HG03066 (cell line): Measurements from ENCODE around the gene SLC15A1.
A peak's percentile ranks its signal among the peaks of the same experiment; 100 is the strongest.
"Not testable (repeated sequence)": the region's sequence is repeated elsewhere in the genome, so short reads cannot be mapped to it uniquely, and the experiment has no call there.

Experiments used
- ATAC-seq: cut with Tn5 transposase; IDR thresholded peaks from one replicate; pipeline ENCODE4 v1.9.1; 2021; ENCODE audit warnings: low read depth; ENCODE audit not compliant: unreplicated experiment

The SLC15A1 gene

DNA sequence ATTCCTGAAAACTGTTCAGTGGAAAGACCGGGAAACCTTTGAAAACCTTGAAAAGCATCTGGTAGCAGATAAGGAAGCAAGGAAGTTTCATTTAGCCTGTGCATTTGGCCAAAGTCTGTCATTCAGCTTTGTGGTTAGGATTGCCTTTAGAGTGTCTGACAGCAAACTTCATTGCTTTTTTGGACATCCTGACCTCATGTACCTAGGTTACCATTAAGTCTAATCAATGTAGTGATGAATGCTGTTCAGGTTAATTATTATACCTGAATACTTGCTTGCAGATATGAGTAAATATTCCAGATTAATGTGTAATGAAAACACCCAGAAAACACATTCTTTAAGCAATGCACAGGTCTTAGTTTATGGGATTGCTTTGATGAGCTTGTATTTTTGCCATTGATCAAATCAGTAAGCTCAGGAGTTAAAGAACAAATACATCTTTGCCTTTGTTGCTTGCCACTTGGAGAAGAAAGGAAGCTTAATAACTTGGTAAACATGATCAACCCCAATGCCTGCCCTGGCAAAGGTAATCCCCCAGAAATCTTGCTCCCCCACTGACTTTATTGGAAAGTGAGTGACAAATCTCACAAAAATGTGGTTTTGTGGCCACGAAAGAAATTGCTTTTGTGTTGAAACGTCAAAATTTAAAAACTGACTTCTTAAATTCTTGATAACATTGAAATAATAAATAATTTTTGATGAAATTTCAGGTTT lies 87.4 kb downstream of the SLC15A1 start:
- no peak for ATAC-seq

GRCh38 chr13:98664510-98664909 lies 88.0 kb downstream of the SLC15A1 start:
- no peak for ATAC-seq

DNA sequence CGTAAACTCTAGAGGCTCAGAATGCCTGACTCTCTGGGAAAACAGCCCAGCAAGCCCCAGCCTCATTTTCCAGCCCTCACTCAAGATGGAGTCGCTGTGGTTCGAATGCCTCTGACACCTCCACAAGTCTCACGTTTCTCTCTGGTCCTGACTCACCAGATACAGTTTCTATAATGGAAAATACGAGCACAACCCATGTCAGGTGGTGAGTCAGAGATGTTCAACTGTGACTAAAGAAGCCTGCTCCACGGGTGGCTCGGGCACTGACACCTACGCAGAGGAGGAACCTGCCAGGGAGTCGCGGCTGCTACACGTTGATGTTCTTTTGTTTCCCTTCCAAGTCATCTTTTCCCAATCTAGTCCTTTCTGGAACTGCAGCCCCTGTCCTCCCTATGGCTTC lies 88.4 kb downstream of the SLC15A1 start:
- no peak for ATAC-seq

GRCh38 chr13:98658131-98658530 lies 94.3 kb downstream of the SLC15A1 start:
- ATAC-seq = no peak

DNA sequence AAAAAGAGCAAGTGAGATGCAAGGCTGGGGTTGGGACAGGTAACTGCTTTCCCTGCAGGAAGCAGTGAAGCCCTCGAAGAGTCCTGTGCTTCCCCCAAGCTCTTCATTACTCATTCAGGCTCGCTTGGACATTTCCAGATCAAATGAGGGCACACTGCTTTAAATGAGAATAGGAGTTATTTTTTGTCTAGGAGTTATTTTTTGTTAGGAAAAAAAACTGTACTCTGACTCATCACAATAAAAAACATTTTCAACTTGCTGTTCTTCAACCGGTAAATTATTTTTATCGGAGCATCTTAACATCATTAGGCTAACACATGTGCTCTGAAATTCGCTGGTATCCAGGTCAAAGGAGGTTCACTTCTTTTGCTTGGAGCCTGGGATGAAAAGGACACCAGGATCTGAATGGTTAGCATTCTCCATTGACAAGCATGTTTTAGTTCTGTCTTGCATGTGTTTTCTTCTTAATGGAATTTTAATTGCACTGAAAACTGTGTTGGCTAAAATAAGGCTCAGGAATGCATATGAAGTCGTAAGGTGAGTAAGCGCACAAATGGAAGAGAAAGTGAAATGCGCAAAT lies 94.9 kb downstream of the SLC15A1 start:
- ATAC-seq = no peak

GRCh38 chr13:98656223-98656622 lies 96.2 kb downstream of the SLC15A1 start:
- ATAC-seq = no peak

DNA sequence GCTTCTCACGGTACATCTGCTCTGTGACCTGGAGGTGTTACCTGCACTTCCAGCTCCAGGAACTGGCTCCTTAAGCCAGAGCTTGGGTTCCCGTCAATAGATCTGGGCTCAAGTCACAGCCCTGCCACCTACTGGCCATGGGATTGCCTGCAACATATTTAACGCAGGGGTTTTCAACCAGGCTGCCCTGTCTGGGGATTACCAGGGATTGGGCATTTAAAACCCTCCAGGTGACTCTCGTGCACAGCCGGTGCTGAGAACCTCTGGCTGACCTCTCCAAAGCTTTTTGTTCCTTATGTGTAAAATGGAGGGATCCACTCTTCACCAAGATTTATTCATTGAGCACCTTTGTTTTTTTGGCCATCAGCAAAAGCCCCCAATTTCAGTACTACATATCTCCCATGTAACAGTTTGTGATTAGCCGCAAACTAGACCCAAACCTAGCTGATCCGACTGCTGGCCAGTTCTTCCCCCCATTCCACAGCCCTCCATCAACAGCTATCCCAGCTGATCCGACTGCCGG lies 98.9 kb downstream of the SLC15A1 start:
- ATAC-seq = peak; percentile 99

GRCh38 chr13:98652721-98653462 lies 99.6 kb downstream of the SLC15A1 start:
- no peak for ATAC-seq

DNA sequence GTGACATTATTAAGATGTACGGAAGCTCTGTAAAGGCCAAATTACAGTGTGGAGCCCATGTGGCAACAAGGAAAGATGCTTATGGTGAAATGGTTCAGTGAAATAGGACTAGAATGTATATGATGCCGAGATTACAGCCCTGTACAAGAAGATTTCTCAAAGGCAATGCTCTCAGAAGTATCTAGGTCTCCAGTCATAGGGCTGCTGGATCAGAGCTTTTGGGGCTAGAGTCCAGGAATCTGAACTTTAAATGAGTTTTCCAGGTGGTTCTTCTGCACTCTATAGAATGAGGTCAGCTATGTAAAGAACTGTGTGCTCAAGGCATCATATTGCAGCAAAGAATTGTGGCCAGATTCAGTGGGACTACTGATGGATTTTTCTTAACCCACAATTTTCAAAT lies 100.2 kb downstream of the SLC15A1 start:
- ATAC-seq = no peak

DNA sequence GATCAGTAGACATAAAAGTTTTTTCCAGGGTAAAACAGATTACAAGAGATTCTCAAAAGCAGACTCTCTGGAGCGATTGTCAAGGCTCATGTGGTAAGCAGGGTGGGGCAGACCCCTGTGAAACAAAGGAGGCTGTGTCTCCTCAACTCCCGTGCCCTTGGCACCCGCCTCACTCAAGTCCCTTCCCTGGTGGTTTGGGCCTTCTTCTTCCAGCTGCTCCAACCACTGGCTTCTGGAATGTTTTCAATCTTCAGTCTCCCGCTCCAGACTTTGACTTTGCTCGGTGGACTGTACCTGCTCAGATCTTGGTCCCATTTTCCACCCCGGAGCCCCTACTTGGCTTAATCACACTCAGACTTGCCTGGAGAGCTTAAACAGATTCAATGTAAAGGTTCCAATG lies 100.7 kb downstream of the SLC15A1 start:
- ATAC-seq = no peak

GRCh38 chr13:98650396-98651107 lies 101.9 kb downstream of the SLC15A1 start:
- no peak for ATAC-seq

- no peak for ATAC-seq
Observed at GRCh38 chr13:98649861-98650260, 102.6 kb downstream of the SLC15A1 start.

GRCh38 chr13:98648686-98649085 lies 103.8 kb downstream of the SLC15A1 start:
- no peak for ATAC-seq

DNA sequence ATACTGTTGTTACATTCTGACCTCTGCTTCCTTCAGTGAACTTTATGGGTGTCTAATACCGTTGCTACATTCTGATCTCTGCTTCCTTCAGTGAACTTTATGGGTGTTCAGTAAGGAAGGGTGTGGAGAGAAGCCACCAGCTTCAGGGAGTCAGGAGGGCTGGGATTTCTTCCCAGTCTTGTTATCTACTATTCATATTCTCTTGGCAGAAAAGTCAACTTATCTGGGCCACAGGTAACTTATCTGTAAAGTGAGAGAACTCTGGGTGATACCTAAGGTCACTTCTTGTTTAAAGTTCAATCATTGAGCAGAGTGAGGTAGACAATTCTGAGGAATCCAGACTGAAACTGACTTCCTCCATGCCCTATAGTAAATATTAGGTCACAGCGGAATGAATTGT lies 104.3 kb downstream of the SLC15A1 start:
- no peak for ATAC-seq

DNA sequence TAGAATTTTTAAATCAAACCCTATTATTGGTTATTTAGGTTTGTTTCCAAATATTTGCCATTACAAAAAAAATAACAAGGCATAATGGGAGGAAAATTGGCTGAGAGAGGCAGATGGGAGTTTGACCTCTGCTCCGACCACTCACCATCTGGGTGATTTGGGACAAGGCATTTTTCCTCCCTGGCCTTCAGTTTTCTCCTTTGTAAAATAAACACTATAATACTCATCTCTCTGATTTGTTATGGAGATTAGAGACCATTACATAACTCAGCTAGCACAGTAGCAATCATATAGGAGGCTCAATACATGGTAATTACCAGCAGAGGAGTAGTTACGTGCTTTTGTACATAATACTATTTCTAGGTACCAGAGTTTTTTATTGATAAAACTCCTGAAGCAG lies 105.4 kb downstream of the SLC15A1 start:
- ATAC-seq = no peak

DNA sequence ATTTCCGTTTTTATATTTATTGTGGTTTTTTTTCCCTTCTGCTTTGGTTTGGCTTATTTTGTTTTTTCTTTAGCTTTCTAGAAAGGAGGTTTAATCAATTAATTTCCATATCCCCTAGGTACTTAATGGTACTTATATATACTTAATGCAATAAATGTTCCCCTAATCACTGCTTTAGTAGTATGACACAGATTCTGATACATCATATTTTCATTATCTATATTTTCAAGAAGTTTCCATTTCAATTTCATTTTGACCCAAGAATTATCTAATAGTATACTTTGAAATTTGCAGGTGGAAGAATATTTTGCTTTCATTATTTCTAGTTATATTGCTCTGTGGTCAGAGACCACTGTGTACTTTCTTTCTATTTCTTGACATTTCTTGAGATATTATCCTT lies 109.0 kb downstream of the SLC15A1 start:
- ATAC-seq = no peak

DNA sequence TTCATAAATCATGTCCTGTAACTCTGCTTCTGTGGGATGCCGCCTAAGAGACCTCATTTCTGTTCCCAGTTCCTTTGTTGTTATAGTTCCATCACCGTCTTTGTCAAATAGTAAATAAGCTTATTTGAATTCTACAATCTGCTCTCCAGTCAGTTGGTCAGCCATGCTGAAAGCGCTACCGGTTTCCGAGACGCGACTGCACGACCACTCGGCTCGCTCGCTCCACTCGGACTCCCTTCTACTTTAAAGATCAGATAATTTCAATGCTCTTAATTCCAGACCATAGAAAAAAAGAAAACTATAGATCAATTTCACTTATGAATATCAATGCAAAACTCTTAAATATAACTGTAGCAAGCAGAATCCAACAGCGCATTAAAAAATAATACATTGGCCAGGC lies 111.4 kb downstream of the SLC15A1 start:
- no peak for ATAC-seq

DNA sequence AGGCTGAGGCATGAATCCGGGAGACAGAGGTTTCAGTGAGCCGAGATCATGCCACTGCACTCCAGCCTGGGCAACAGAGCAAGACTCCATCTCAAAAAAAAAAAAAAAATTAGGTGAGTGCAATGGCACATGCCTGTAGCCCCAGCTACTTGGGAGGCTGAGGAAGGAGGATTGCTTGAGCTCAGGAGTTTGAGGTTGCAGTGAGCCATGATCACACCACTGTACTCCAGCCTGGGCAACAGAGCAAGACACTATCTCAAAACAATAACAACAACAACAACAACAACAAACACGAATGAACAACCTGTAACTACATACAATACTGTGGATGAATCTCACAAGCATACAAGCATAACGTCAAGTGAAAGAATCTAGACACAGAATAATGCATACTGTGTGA lies 112.7 kb downstream of the SLC15A1 start:
- not testable (repeated sequence) for ATAC-seq

- not testable (repeated sequence) for ATAC-seq
Observed at GRCh38 chr13:98638352-98638751, 114.1 kb downstream of the SLC15A1 start.
